Activated T-cell treated with anti-CD3 and anti-CD28 coated beads for 1 hour (primary cell): ENCODE data around the gene FITM2.
A peak's percentile ranks its signal among the peaks of the same experiment; 100 is the strongest.
"Not testable (repeated sequence)": the region's sequence is repeated elsewhere in the genome, so short reads cannot be mapped to it uniquely, and the experiment has no call there.

ENCODE experiments used
- DNase-seq: peaks from one replicate; pipeline ENCODE4 v3.0.0-alpha.2; 2020; ENCODE audit warnings: low read depth

The FITM2 gene, protein sequence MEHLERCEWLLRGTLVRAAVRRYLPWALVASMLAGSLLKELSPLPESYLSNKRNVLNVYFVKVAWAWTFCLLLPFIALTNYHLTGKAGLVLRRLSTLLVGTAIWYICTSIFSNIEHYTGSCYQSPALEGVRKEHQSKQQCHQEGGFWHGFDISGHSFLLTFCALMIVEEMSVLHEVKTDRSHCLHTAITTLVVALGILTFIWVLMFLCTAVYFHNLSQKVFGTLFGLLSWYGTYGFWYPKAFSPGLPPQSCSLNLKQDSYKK

DNA sequence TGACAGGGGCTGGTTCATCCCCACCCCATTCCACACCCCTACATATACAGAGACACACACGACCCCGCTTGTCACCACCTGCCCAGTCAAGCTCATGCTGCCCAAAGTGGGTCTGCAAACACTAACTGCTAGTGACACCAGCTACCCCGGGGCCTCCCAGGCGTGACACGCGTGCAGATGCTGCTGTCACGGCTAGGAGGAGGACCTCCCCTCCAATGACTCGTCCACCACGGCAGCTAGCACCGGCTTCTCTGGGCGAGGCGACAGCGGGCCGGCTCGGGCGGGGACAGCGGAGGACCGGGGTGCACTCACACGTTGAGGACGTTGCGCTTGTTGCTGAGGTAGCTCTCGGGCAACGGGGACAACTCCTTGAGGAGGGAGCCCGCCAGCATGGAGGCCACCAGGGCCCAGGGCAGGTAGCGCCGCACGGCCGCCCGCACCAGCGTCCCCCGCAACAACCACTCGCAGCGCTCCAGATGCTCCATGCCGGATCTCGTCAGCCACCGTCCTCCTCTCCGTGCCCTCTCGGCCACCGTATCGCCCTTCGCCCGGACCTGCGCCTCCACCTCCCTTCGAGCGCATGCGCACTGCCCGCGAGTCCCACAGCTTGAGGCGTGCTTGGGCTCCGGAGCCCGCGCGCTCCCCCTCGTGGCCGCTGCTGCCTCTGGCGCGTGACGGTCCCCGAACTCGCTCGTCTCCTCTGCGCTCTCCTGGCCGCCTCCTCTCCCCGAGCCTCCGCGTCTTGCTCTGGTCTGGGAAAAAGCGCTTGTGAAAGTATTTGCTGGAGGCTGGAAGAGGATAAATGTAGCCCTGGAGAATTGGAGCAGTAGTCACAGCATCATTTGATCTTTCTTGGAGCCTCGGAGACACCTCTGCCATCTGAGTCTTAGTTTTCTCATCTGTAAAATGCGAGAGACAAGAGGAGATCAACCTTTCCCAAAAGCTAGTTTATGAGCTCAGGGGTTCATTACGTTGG, at the start of gene FITM2:
Gene FITM2, minus strand, starts transcription at position 539 of the 976 bp plus-strand sequence. Its CDS starts 54 bp downstream, at position 485.
- DNase-seq, result peak; percentile 99

DNA sequence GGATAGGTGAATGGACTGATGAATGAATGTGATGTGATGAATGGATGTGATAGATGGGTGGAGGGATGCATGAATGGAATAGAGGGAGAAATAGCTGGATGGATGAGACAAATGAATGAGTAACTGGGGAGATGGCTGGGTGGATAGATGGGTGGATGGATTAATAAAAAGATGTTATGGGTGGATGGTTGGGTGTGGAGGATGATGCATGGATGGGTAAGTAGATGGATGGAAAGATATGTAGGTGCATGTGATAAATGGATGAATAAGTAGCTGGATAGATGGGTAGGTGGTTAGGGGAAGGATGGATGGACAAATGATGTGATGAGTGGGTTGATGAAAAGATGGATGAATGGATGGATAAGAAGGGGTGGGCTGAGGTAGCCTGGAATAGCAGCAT, 49.2 kb upstream of the FITM2 start:
- DNase-seq, result no peak

DNA sequence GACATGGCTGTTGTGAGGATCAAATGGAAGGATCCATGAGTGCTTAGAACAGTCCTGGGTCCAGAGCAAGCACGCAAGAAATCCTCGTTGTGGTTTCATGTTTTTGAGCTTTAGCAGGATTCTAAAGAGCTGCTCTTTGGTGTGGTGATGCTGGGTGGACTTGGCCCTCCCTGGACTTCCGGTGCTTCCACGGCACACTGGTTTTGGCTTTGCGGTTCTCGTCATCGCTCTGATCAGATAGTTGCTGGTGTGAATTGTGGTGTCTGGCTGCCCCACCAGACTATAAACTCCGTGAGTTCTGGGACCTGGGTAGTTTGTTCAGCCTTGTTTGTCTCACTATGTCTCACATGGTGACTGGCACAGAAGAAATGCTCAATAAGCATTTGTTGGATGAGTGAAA, 47.8 kb upstream of the FITM2 start:
- DNase-seq, result no peak

DNA sequence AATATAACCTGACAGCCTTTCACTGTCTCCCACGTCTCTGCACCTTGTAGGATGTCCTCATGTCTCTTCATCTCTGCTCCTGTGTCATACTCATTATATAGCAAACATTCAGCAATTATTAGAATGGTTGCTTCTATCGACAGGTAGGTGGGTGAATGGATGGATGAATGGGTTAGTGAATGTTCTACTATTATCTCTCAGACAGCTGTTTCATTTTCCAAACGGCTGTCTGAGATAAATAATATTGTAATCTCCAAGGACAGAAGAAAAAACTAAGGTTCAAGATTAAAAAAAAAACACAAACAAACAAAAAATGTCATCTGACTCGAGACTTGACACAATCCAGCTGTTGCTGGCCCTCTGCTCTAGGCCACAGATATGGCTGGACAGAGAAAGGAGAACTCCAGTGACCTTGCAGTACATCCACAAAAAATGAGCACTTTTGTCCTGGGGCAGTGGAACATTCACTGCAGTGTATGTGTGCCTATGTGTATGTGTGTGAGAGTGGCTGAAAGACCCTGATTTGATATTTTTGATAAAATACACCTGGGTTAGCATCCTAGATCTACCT, 46.6 kb upstream of the FITM2 start:
- no peak for DNase-seq

DNA sequence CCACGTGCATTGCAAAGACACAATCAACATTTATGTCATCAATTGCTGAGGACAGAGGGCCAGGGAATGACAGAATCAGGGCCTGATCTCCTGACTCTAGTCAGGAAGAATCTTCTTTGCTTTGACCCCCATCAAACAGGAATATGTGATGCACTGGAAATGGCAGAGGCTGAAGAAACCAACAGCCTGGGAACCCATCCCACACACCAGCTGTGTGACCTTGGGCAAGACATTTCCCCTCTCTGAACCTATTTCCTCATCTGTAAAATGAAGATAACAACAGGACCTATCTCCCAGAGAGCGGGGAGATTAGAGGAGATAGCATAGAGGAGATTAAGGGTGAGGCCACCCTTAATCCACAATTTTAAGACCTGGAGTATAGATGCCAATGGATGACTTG, 46.0 kb upstream of the FITM2 start:
- DNase-seq, result no peak

DNA sequence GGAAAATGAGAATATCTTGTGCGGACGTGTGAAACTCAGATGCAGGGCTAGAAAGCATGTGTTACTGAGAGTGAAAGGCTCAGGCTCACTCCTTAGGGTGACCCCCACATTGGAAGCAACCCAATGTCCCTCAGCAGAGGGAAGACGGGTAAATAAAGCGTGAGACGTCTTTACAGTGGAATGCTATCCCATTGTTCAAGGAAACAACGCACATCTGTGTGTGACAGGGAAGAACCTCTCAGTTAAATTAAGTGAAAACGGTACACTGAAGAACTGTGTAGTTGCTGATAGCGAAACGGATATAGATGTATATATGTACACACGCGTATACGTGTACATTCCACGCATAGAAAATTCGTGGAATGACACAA, 45.3 kb upstream of the FITM2 start:
- no peak for DNase-seq

DNA sequence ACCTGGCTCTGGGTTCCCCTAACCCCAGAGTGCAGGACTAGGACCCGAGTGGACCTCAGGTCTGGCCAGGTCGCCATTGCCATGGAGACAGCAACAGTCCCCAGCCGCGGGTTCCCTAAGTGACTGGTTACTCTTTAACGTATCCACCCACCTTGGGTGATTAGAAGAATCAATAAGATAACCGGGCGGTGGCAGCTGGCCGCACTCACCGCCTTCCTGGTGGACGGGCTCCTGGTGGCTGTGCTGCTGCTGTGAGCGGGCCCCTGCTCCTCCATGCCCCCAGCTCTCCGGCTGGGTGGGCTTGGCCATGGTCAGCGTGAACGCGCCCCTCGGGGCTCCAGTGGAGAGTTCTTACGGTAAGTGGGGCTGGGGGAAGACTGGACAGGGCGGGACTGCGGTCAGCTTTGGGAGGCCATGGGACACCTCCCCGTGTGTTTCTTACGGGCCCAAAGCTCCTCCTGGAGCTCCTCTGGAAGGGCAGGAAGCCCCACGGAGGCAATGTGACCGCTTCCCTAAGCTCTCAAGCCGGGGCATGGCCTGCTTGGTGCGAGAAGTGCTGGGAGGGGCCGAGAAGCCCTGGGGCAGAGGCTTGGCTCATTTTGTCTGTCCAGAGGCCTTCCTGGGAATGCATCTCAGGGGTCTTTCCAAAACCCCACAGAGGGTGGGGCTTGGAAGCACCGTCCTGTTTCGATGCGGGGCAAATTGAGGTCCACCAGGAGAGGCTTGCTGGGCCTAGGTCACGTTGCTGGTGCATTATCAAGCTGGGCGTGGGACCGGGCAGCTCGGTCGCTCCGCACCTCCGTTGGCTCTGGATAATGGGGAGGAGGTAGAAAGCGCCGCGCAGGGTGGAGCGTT, 44.7 kb upstream of the FITM2 start, which contains the start of gene HNF4A:
Gene HNF4A, plus strand, starts transcription at position 202 of the 855 bp plus-strand sequence. Its CDS starts 106 bp downstream, at position 308.
- DNase-seq, result no peak

DNA sequence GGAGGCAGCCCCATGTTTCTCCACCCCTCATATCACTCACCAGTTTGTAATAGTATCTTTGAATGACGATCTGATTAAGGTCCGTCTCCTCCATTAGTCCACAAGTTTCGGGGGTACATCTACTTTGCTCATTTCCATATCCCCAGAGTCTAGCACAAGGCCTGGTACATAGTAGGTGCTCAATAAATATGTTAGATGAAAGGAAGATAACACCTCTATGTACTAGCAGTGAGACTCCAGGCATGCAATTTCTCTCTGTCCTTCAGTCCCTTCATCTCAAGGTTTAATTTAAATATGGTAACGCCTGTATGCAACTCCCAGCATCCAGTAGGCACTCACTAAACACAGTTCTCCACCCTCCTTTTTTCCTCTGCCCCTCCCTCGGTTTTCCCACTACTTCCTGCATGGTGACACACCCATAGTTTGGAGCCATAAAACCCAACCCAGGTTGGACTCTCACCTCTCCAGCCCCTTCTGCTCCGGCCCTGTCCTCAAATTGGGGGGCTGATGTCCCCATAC, 44.0 kb upstream of the FITM2 start:
- no peak for DNase-seq

DNA sequence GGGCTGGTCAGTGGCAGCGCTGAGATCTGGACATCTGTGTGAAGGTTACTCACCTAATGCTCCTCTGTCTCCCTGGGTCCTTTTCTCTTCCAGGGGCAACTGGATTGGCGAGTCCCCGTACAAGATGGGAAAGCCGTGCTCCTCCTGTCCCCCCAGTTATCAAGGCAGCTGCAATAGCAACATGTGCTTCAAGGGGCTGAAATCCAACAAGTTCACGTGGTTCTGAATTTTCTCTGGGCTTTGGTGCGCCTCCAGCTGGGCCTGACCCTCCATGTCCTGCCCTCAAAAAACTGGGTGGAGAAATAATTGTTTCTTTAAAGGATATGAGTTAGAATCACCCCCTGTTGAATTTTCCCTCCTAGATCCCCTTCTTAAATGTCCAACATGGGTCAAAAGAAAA, 39.6 kb upstream of the FITM2 start:
- no peak for DNase-seq

DNA sequence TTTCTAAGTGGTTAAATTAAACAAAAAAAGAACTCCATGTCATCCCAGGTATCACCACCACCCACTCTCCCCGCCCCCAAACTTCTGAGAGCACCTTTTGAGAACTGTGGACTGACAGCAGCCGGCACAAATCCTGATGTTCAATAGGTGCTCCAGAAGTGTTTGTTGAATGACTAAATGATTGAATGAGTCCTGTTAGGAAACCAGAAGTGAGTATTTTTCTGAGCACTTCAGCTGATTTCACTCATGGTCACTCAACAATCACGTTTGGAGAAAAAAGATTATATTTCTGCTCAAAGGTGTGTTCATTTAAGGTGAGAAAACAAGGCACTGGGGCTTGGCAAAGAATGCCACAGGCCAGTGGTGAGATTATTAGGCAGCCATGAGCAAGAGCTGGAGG, 38.3 kb upstream of the FITM2 start:
- DNase-seq, result no peak

DNA sequence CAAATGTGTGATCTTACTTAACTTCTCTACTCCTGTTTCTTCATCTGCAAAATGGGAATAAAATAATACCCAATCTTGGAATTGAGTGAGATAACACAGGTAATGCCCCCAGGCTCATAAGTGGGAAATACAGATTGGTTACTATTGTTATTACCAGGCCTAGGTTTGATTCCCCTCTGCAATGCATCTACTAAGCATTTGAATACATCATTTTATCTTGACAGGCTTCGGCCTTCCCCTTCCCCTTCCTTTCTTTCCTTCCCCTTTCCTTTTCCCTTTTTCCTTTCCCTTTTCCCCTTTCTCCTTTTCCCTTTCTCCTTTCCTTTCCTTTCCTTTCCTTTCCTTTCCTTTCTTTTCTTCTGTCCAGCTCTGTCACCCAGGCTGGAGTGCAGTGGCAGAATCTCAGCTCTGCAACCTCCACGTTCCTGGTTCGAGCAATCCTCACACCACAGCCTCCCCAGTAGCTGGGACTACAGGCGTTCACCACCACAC, 37.2 kb upstream of the FITM2 start:
- DNase-seq, result no peak

DNA sequence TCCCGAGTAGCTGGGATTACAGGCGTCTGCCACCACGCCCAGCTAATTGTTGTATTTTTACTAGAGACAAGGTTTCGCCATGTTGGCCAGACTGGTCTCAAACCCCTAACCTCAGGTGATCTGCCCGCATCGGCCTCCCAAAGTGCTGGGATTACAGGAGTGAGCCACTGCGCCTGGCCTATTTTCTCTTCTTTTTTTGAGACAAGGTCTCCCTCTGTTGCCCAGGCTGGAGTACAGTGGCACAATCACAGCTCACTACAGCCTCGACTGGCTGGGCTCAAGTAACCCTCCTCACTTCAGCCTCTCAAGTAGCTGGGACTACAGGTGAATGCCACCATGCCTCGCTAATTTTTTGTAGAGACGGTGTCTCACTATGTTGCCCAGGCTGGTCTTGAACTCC, 34.9 kb upstream of the FITM2 start:
- DNase-seq, result not testable (repeated sequence)

DNA sequence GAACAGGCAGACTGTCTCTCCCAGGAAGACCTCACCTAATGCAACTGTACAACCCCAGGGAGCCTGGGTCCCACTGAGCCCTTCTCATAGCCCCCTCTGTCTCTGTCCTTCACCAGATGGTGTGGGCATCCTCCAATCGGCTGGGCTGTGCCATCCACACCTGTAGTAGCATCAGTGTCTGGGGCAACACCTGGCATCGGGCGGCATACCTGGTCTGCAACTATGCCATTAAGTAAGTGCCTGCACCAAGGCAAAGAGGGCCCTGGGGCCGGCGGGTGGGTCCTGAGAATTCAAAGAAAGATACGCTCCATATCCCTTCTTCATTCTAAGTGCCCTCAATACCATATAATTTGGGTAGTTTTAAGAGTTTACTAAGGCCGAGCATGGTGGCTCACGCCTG, 34.1 kb upstream of the FITM2 start:
- DNase-seq, result no peak

DNA sequence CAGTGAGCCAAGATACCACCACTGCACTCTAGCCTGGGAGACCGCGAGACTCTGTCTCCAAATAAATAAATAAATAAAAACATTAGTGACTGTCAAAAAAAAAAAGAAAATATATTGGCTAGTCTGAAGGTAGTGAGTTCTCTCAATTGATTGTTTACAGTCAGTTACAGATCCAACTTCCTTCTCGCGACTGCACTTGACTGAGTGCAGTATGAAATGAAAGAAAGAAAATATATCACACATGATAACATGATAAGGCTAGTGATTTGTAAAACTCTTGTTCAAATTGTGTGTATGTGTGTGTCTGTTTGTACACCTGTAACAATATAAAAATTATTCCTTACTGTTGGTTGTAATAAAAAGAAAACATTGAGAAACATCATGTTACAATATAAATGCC, 33.7 kb upstream of the FITM2 start:
- DNase-seq, result no peak

DNA sequence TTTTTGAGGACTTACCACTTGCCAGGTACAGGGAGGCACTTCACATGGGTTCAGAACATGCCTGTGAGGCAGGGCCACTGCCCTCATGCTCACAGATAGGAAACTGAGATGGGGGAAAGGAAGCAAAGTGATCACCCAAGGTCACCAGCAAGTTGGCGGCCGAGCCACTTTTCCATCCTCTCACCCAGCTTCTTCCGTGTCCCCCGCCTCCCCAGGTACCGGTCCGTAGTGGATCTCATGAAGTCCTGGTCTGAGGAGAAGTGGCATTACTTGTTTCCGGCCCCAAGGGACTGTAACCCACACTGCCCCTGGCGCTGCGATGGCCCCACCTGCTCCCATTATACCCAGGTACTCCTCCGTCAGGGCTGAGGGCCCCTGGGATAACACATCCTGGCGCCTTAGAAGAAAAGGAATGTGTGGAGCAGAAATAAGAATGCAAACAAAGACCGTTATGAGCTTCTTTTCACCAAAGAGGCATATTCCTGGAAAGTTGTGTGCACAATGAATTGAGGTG, 32.2 kb upstream of the FITM2 start:
- DNase-seq, result no peak

DNA sequence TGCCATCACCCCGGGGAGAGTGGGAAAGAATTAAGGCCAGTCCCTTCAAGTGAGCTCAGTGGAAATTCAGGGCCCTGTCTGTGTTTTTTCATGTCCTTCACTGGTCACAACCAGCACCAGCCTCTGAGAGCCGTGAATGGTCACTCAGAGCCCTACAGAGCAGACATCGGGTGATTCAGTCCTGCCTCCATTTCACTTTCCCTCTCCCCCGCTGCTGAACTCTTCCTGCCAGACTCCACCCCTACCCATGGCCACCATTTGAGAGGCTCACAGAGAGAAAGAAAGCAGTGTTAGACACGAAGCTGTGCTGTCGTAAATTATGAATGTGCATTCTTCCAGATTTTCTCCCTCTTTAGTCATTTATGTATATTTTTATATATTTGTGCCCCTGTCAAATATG, 31.2 kb upstream of the FITM2 start:
- no peak for DNase-seq

DNA sequence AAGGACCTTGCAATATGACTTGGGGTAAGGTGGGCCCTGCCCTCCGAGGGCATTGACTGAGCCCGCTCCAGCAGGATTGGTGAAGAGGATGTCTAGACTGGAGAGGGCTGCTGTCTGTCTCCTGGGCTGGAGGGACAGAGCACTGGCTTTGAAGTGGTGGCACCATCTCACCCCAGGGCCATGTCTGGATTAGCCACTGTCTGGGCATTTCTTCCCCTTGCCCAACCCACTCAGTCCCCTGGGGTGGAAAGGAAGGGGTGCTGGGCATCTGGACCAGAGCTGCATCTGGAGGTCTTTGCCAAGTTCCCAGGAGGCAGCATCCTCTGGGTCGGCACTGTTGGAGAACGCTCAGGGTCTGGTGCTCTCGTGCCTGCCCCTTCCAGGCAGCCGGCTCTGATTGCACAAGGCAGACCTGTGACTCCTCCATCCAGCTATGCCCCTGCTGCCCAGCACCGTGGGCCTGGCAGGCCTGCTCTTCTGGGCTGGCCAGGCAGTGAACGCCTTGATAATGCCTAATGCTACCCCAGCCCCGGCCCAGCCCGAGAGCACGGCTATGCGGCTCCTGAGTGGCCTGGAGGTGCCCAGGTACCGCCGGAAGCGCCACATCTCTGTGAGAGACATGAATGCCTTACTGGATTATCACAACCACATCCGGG, 25.9 kb upstream of the FITM2 start, which contains the start of gene R3HDML:
Gene R3HDML, plus strand, starts transcription at position 319 of the 656 bp plus-strand sequence. Its CDS starts 115 bp downstream, at position 434.
- no peak for DNase-seq

DNA sequence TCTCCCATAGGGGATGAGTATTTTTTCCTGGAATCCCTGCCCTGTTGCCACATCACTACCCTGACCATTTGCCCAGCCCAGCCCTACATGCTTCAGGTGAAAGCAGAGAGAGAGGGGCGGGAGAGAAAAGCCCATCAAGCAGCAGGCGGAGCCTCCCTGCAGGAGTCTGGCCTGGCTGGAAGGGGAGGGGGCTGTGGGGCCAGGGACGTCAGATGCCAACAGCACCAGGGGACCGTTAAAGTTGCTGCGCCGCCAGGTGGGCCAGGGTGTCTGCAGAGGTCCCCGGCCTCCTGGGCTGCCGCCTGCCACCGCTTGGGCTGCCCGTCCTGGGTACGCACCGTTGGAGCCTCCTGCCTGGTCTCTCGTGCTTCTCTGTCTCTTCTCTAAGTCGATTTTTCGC, 25.1 kb upstream of the FITM2 start:
- no peak for DNase-seq

DNA sequence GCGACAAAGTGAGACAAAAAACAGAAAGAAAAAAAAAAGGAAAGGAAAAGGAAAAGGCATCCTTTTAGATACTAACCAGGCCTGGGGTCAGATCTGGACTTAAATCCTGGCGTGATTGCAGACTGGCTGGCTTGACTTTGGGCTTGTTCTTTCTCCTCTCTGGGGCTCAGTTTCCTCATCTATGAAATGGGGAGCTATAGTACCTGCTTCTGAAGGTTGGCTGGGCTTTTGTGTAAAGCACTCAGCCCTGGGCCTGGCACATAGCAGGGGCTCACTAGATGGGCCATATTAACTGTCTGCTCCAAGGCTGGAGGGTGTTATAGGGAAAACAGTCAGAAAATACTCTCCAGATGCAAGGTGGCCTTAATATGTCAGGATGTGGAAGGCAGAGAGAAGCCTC, 24.7 kb upstream of the FITM2 start:
- DNase-seq, result no peak

DNA sequence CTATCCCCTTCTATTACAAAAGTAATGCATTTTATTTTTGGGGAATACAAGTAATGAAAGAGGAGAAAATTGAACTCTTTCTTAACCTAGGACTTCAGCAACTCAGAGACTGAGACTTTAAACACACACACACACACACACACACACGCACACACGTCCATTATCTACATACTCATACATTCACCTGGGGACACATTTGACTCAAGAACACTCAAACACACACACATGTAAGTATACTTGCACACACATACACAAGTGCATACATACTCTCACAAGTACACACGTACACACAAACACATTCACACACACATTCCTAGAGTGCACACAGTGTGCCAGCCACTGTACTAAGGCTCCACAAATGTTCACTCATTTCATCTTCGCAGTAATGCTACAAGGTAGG, 23.7 kb upstream of the FITM2 start:
- DNase-seq, result no peak

DNA sequence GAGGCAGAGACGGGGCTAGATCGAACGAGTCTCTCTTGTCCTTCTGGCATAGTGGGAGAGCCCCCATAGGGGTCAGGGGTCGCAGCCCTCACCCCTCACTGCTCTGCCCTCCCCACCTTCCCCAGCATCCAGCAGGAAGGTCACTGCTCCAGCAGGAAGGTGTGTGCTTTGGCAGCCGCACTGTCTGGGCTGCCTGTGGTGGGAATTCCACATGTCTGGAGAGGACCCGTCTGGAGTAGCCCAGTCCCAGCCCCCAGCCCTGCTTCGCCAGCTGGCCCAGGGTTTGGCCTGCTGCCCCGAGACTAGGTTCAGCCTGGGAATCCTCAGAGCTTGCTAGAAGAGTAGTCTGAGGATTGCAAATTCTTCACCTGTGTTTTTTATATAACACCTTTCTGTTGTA, 23.3 kb upstream of the FITM2 start:
- DNase-seq, result no peak
